ENCODE data around the gene MIER3.

Gene MIER3

DNA sequence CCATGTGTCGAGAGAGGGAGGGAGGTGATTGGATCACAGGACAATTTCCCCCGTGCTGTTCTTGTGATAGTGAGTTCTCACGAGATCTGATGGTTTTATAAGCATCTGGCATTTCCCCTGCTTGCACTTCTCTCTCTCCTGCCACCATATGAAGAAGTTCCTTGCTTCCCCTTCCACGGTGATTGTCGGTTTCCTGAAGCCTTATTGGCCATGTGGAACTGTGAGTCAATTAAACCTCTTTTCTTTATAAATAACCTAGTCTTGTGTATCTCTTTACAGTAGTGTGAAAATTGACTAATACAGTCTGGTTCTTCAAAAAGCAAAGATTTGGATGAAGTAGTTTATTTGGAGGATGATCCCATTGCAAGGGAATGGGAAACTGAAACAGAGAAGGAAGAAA, 11.3 kb upstream of the MIER3 start:
- H3K27ac ChIP-seq: no peak overlapping the region
- DNase-seq (ENCODE audit: low read depth, low spot score): no peak

DNA sequence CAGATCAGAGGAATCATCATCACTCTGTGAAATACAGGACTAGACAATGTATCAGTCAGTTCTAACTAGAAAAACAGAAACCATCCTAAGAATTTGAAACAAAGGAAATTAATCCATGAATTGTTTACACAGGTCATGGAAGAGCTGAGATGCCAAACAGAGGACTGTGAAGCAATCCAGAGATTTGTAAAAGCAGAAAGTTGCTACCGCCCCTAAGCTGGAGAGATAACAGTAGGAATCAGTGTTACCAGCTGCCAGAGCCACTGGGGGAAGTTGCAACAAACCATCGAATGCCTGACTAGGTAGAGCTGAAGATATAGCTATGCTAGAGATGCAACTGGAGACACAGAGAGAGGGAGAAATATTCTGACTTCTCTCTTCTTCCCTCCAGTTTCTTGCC, 10.4 kb upstream of the MIER3 start:
- H3K27ac ChIP-seq: no peak overlapping the region
- DNase-seq (ENCODE audit: low read depth, low spot score): no peak

GRCh38 chr5:56961746-56962145, 9.8 kb upstream of the MIER3 start:
- DNase-seq (ENCODE audit: low read depth, low spot score): no peak
- no peak overlapping the region for H3K27ac ChIP-seq

GRCh38 chr5:56959326-56959725, 7.4 kb upstream of the MIER3 start:
- DNase-seq (ENCODE audit: low read depth, low spot score): no peak
- no peak overlapping the region for H3K27ac ChIP-seq

- H3K27ac ChIP-seq: no peak overlapping the region
- DNase-seq (ENCODE audit: low read depth, low spot score): no peak
Measured at GRCh38 chr5:56958595-56958994, 6.7 kb upstream of the MIER3 start.

DNA sequence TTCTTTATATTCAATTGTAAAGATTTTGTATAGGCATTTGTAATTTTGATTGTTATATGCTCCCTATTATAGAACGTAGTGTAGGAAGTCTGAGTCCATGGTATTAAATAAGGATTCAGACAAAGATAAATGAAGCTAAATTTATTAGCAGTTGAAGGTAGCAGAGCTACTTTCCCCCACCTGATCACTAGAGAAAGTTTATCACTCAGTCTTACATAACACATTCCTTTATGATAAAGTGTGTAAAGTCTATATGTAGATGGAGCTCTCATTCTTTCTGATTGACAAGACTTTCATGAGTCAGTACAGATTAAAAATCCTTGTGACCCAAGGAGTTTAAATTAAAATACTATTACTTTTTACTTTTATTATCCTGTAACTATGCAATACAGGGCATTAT, 2.3 kb upstream of the MIER3 start:
- no peak overlapping the region for H3K27ac ChIP-seq
- no peak for DNase-seq (ENCODE audit: low read depth, low spot score)

DNA sequence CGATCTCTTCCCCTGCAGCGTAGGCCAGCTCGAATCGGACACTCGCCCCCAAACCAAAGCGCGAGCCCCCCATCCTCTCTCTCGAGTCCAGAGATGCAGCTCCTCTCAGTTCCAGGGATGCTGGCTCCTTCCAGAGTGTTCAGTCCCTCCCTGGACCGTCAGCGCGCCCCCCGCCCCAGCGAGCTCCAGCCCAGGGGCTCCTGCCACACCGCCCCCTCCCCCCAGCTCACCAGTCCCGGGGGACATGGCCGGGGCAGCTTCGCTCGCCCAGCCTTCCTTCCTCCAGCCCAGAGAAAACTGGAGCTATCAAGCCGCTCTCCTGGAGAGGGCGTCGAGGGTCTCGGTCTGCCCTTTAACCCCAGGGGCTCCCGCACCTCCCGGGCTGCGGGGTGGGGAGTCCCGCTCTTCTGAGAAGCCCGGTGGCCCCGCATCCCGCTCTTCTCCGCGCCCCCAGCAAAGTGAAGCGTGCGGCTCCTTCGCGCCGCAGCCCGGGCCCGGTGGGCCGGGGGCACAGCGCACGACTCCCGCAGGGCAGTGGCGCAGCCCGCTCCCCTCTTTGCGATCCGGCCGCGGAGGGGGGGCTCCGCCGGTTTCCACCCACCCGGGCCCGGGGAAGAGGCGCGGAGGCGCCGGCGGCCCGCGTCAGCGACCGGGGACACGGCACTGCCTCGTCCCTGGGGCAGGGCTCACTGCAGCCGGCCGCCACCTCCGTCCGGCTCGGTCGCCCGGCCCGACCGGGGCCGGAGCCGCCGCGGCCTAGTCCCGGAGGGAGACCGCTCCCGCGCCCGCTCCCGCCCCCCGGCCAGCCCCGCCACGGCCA, 587 bp downstream of the MIER3 start:
- peak overlapping the region; percentile 55 for H3K27ac ChIP-seq
- no peak for DNase-seq (ENCODE audit: low read depth, low spot score)

GRCh38 chr5:56950626-56951125, 1.2 kb downstream of the MIER3 start:
- no peak for DNase-seq (ENCODE audit: low read depth, low spot score)
- H3K27ac ChIP-seq: peak overlapping the region; percentile 55

GRCh38 chr5:56947052-56947451, 4.9 kb downstream of the MIER3 start:
- no peak overlapping the region for H3K27ac ChIP-seq
- DNase-seq (ENCODE audit: low read depth, low spot score): no peak

- DNase-seq (ENCODE audit: low read depth, low spot score): no peak
- no peak overlapping the region for H3K27ac ChIP-seq
Measured at GRCh38 chr5:56941981-56942380, 9.9 kb downstream of the MIER3 start.

GRCh38 chr5:56938858-56939257, 13.1 kb downstream of the MIER3 start:
- no peak overlapping the region for H3K27ac ChIP-seq
- no peak for DNase-seq (ENCODE audit: low read depth, low spot score)

GRCh38 chr5:56934325-56934724, 17.6 kb downstream of the MIER3 start:
- no peak for DNase-seq (ENCODE audit: low read depth, low spot score)
- no peak overlapping the region for H3K27ac ChIP-seq

DNA sequence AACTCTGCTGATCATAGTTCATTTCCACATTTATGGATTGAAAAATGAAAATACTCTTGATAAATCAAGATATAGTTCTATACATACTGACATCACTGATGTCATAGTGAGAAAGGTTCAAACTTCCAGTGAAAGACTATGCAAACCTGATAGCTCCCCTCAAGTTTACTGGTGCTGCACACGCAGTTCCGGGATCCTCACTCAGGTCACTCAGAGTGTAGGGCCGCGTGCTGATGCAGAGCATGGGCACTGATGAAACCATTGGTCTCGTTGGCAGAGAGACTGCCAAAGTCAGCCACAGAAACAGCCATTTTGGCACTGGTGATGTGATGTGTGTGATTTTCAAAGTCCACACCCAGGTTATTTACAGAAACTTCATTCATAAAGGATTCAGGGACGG, 29.0 kb downstream of the MIER3 start:
- no peak for DNase-seq (ENCODE audit: low read depth, low spot score)
- H3K27ac ChIP-seq: no peak overlapping the region

DNA sequence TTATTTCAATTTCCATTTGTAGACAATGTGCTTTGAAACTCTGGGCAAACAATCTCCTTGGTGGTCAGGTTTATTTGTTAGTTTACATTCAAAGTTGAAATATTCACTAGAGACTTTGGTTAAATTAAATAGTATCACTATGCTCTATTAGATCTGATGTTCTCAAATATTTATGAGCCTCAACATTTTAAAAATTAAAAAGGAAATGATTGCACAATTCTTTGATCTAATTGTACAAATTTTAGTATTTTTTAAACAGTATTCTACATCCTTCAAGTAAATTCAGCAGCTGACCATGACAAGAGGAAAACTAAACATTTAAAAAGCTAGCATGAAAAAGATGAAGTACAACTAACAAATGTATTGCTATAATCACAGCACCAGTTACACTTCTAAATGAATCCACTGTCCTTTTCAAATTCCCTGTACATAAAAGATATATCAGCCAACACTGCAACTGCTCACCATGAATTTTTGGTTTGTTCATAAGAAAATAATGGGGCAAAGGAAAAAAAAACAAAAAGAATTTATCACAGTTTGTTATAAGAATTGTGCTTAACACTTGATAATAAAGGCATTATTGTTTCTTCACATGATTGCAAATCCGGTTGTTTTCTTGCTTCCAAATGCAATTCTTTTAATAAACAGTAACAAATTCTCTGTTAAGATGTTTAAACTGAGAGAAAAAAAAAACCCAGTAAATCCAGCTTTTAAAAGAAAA, 31.8 kb downstream of the MIER3 start:
- no peak overlapping the region for H3K27ac ChIP-seq
- no peak for DNase-seq (ENCODE audit: low read depth, low spot score)

- no peak for DNase-seq (ENCODE audit: low read depth, low spot score)
- no peak overlapping the region for H3K27ac ChIP-seq
Measured at GRCh38 chr5:56918054-56918453, 33.9 kb downstream of the MIER3 start.

GRCh38 chr5:56917534-56917933, 34.4 kb downstream of the MIER3 start:
- no peak overlapping the region for H3K27ac ChIP-seq
- no peak for DNase-seq (ENCODE audit: low read depth, low spot score)

DNA sequence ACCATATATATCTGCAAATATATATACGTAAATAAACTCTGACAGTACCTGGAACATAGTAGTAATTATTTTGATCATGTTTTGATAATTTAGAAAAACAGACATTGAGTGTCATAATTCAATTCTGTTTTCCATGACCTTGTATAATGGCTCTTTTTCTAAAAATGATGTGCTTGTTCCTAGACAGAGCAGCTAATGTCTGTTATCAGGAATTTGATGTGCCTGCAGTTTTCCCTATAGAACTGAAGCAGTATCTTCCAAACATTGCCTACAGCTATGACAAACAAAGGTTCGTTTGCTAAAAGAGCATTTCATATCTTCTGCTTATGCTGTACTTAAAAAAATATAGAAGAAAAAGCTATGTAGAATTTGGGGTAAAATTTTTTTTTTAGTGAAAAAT, 37.2 kb downstream of the MIER3 start:
- DNase-seq (ENCODE audit: low read depth, low spot score): no peak

DNA sequence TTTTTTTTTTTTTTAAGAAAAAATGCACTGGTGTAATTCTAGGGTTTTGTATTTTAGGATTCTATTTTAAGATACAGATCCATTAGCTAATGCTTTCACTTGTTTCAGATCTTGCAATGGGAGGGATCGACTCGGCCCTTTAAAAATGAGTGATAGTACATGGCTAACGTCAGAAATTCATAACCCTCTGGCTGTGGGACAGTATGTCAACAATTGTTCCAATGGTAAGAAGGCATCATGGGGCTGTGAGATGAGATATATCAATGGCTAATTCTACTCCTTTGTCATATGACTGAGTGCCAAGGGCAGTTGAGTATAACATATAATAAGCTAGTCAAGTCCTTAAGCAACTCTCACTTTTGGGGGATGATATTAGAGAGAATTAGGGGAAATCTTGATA, 38.2 kb downstream of the MIER3 start:
- no peak for DNase-seq (ENCODE audit: low read depth, low spot score)
- no peak overlapping the region for H3K27ac ChIP-seq

More for the DNA sequence above, 37.2 kb downstream of the MIER3 start:
- no peak overlapping the region for H3K27ac ChIP-seq

DNA sequence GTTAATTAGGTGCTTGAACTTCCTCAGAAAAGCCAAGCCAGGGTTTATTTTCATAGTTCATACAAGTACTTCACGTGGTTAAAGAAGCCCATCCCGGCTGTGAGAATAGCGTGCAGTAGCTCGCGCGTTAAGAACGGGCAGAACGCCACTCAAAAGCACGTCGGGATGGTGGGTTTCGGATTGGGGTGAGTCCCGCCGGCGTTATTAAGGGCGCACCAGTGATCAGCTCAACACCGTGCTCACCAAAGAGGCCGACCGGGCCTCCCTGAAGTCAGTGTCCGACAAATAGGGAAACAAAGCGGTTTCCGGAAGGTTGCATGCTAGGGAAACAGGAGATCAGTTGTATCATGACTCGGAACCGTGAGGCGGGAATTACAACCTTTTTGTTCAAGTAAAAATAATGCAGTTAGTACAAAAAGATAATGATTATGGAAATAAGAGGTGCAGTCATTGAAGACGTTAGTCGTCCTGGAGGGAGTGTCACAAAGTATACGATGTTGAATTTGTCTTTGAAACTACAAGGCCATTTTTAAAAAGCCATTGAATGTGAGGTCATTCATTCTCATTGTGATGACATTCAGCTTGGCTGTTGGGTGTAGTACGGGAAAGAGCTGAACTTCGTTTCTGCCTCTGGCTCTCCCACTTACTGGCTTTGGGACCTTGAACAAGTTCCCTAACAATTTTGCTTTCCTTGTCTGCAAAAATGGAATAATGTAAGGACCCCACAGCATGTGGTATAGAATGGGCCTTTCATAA, 41.5 kb downstream of the MIER3 start:
- peak overlapping the region; percentile 83 for H3K27ac ChIP-seq
- DNase-seq (ENCODE audit: low read depth, low spot score): no peak

GRCh38 chr5:56909294-56910209, 42.4 kb downstream of the MIER3 start, which contains the start of gene SETD9:
Gene SETD9 (plus strand): TSS chr5:56909596. CDS start chr5:56909646, 50 bp downstream.
- peak within 1 kb of the TSS; percentile 83 for H3K27ac ChIP-seq
- peak; percentile 73 for DNase-seq (ENCODE audit: low read depth, low spot score)
